BLaER1 (cell line): ENCODE data around the gene JAM3.
"Not testable (repeated sequence)": the region's sequence is repeated elsewhere in the genome, so short reads cannot be mapped to it uniquely, and the experiment has no call there.

Source experiments
- H3K27ac ChIP-seq: shearing (Covaris generic); formaldehyde crosslinking; 2 replicates; pipeline ENCODE4 v1.8.1; 2022
- H3K27me3 ChIP-seq: shearing (Covaris generic); formaldehyde crosslinking; 2 replicates; pipeline ENCODE4 v1.8.1; 2022
- H3K36me3 ChIP-seq: shearing (Covaris generic); formaldehyde crosslinking; 2 replicates; pipeline ENCODE4 v1.8.1; 2022
- H3K4me1 ChIP-seq: shearing (Covaris generic); formaldehyde crosslinking; 2 replicates; pipeline ENCODE4 v1.8.1; 2022
- H3K4me2 ChIP-seq: shearing (Covaris generic); formaldehyde crosslinking; 2 replicates; pipeline ENCODE4 v1.8.1; 2022
- H3K4me3 ChIP-seq: shearing (Covaris generic); formaldehyde crosslinking; 2 replicates; pipeline ENCODE4 v1.8.1; 2022
- H3K9ac ChIP-seq: shearing (Covaris generic); formaldehyde crosslinking; 2 replicates; pipeline ENCODE4 v1.8.1; 2022
- H3K9me3 ChIP-seq: shearing (Covaris generic); formaldehyde crosslinking; 2 replicates; pipeline ENCODE4 v1.8.1; 2022
- H4K20me1 ChIP-seq: shearing (Covaris generic); formaldehyde crosslinking; 2 replicates; pipeline ENCODE4 v1.8.1; 2022
- Cebpa-rat ChIP-seq: shearing (Covaris generic); IDR thresholded peaks from 2 replicates; pipeline ENCODE4 v1.8.1; 2022

JAM3 gene

DNA sequence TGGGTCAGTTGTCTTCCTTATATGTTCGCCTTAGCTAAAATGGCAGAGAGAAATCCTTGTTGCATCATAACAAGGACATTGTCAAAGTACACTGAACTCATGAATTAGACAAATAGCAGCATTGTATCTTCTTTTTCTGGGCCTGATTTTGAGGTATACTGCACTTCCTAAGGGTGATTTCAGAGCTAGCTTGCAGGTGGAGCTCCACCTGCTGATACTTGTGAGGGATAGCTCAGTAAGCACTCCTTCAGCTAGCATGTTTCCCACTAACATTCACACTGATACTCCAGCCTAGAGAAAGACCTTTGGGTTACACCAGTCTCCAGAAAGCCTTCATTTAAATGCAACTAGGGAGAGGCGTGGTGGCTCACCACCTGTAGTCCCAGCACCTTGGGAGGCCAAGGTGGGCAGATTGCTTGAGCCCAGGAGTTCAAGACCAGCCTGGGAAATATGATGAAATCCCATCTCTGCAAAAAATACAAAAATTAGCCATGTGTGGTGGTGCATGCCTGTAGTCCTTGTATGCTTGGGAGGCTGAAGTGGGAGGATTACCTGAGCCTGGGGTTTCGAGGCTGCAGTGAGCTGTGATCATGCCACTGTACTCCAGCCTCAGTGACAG is 29.8 kb downstream of the JAM3 start:
- Histone ChIP-seq H3K27me3 (no peaks in the 10 kb centered on the region), H3K4me2 (no peak overlapping the region), H3K4me3 (no peak overlapping the region), H3K36me3 (no peaks in the 10 kb centered on the region), H3K9me3 (peaks cover 14% of the 10 kb centered on the region; the same call in 1 of the 2 replicates), H3K27ac (no peak overlapping the region), H3K9ac (no peak overlapping the region), H3K4me1 (no peaks in the 10 kb centered on the region), H4K20me1 (0 out of 2 replicates have a peak, but pooled peaks cover 8% of the 10 kb centered on the region)
- no peak for TF ChIP-seq Cebpa-rat

DNA sequence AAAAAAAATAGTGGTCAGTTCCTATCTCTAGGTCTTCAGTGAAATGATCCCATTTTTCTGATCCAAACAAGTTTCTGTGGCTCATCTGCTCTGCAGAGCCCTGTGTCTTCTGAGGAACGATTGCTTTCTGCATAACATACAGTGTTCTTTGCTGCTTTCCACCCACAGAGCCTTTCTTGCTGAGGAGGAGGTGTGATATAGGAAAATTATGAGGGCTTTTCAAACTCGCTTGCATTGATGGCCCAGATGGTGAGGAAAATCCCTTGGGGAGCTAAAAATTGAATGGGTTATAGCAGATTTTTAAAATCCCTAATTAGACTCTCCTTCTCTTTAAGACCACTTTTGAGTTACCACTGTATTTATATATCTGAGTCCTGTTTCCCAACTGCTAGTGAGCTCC is 31.3 kb downstream of the JAM3 start:
- Histone ChIP-seq H4K20me1 (0 out of 2 replicates have a peak, but pooled peaks cover 8% of the 10 kb centered on the region), H3K4me2 (no peak overlapping the region), H3K4me1 (no peaks in the 10 kb centered on the region), H3K27ac (no peak overlapping the region), H3K4me3 (no peak overlapping the region), H3K9me3 (peaks cover 14% of the 10 kb centered on the region; the same call in 1 of the 2 replicates), H3K27me3 (no peaks in the 10 kb centered on the region), H3K9ac (no peak overlapping the region), H3K36me3 (no peaks in the 10 kb centered on the region)
- no peak for TF ChIP-seq Cebpa-rat

DNA sequence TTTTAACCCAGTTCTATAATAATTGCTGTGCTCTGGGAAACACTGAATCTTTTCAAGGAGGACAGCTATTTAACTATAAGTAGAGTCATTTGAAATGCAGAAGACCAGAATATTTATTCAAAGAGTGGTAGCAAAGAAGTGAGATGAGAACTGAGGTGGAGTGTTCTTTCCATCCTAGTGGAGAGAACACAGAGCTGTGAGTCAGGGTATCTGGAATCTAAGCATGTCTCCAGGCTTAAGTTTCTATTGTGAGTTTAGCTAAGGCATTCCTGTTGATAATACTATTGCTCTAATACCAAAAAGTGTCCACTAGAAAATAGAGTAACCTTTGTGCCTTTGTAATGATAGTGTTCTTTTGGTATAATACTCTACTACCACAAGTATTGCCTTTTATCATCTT is 32.4 kb downstream of the JAM3 start:
- Histone ChIP-seq H3K4me3 (no peak overlapping the region), H3K36me3 (no peaks in the 10 kb centered on the region), H4K20me1 (0 out of 2 replicates have a peak, but pooled peaks cover 8% of the 10 kb centered on the region), H3K9me3 (peaks cover 14% of the 10 kb centered on the region), H3K27me3 (no peaks in the 10 kb centered on the region), H3K4me1 (no peaks in the 10 kb centered on the region), H3K27ac (no peak overlapping the region), H3K4me2 (no peak overlapping the region), H3K9ac (no peak overlapping the region)
- no peak for TF ChIP-seq Cebpa-rat

DNA sequence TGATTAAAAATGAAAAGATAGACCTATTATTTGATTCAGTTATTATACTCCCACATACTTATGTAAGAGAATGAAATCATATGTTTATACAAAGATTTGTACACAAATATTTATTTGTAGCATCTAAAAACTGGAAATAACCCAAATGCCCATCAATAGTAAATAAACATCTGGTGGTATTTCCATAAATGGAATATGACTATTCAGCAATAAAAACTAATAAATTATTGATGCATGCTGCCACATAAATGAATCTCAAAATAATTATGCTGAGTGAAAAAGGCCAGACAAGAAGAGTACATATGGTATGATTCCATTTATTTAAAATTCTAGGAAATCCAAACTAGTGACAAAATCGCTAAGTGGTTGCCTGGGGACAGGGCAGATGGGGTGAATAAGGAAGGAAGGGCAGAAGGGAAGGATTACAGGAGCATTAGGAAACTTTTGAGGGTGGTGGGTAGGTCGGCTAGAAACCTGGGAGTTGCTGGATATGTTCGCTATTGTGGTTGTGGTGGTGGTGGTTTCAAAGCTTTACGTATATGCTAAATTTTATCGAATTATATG is 41.5 kb downstream of the JAM3 start:
- no peaks in the 10 kb centered on the region for H3K4me1 ChIP-seq
- no peak overlapping the region for H3K4me3 ChIP-seq
- H3K4me2 ChIP-seq, result no peak overlapping the region
- no peak overlapping the region for H3K27ac ChIP-seq
- no peaks in the 10 kb centered on the region for H4K20me1 ChIP-seq
- peaks cover 5% of the 10 kb centered on the region; the same call in 1 of the 2 replicates for H3K36me3 ChIP-seq
- H3K27me3 ChIP-seq, result no peaks in the 10 kb centered on the region
- TF ChIP-seq Cebpa-rat, result no peak
- H3K9ac ChIP-seq, result no peak overlapping the region
- peaks cover 25% of the 10 kb centered on the region for H3K9me3 ChIP-seq

DNA sequence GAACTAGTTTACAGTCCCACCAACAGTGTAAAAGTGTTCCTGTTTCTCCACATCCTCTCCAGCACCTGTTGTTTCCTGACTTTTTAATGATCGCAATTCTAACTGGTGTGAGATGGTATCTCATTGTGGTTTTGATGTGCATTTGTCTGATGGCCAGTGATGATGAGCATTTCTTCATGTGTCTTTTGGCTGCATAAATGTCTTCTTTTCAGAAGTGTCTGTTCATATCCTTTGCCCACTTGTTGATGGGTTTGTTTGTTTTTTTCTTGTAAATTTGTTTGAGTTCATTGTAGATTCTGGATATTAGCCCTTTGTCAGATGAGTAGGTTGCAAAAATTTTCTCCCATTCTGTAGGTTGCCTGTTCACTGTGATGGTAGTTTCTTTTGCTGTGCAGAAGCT is 44.9 kb downstream of the JAM3 start:
- not testable (repeated sequence) for H3K9me3 ChIP-seq, H3K27me3 ChIP-seq, H3K27ac ChIP-seq, H3K36me3 ChIP-seq, H4K20me1 ChIP-seq, H3K4me2 ChIP-seq, H3K9ac ChIP-seq, H3K4me3 ChIP-seq, H3K4me1 ChIP-seq

DNA sequence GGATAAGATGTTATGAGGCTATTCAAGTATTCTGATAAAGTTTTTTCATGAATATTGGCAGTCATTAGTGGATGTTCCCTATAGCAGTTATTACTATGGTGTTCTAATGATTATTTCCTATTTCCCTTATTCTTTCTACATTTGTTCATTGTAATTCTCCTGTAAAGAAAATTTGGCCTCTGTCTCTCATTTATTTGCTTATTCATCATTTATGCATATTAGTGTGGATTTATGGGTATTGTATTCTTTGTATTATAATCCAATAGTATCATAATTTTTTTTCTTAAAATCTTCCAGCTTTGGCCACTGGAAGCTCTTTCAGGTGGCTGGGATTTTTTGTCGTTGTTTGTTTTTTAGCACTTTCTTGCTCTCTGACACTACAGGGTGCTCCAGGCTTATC is 47.3 kb downstream of the JAM3 start:
- H3K27ac ChIP-seq, result no peak overlapping the region
- no peak overlapping the region for H3K4me3 ChIP-seq
- no peaks in the 10 kb centered on the region for H3K27me3 ChIP-seq
- no peak for TF ChIP-seq Cebpa-rat
- peaks cover 5% of the 10 kb centered on the region; the same call in 1 of the 2 replicates for H3K36me3 ChIP-seq
- no peak overlapping the region for H3K4me2 ChIP-seq
- H3K4me1 ChIP-seq, result no peaks in the 10 kb centered on the region
- peaks cover 22% of the 10 kb centered on the region; the same call in 1 of the 2 replicates for H4K20me1 ChIP-seq
- H3K9ac ChIP-seq, result no peak overlapping the region
- H3K9me3 ChIP-seq, result peaks cover 6% of the 10 kb centered on the region; the same call in 1 of the 2 replicates

DNA sequence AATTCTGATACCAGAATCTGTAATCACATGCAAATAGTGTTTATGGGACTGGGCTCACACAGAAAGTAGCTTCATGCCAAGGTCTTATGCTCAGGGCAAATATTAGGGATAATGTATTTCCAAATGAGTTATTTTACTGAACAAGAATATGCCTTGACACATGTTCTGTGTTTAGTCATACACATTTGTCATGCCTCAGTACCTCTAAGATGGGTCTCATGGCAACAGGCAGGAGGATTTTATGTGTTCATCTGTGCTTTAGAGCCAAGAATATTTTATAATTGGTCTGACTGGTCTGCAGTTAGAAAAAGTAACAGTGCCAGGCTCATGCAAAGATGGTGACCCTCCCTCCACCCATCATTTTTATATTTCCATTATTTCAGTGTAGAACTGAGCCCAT is 49.1 kb downstream of the JAM3 start:
- Histone ChIP-seq H3K27ac (no peak overlapping the region), H3K36me3 (no peaks in the 10 kb centered on the region), H3K4me3 (no peak overlapping the region), H3K4me2 (no peak overlapping the region), H4K20me1 (peaks cover 38% of the 10 kb centered on the region), H3K9me3 (no peaks in the 10 kb centered on the region), H3K4me1 (no peaks in the 10 kb centered on the region), H3K9ac (no peak overlapping the region), H3K27me3 (peaks cover under 1% of the 10 kb centered on the region; the same call in 1 of the 2 replicates)
- no peak for TF ChIP-seq Cebpa-rat

DNA sequence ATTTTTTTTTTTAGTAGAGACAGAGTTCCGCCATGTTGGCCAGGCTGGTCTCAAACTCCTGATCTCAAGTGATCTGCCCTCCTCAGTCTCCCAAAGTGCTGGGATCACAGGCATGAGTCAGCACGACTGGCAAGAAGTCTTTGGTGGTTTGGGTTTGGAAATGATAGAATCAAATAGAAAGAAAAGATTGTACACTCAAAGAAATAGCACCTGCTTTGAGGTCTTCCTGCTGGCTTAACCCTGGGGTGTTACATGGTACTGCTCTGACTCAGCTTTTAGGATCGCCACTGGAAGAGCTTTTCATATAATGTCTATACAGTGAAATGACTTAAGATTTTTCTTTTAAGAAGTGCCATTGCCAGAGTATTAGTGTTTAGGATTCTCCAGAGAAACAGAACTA is 50.2 kb downstream of the JAM3 start:
- Histone ChIP-seq H3K9ac (no peak overlapping the region), H3K27me3 (peaks cover 11% of the 10 kb centered on the region), H3K27ac (no peak overlapping the region), H3K4me1 (no peaks in the 10 kb centered on the region), H3K4me3 (no peak overlapping the region), H3K36me3 (0 out of 2 replicates have a peak, but pooled peaks cover 5% of the 10 kb centered on the region), H3K4me2 (no peak overlapping the region), H4K20me1 (peaks cover 49% of the 10 kb centered on the region), H3K9me3 (no peaks in the 10 kb centered on the region)
- no peak for TF ChIP-seq Cebpa-rat

DNA sequence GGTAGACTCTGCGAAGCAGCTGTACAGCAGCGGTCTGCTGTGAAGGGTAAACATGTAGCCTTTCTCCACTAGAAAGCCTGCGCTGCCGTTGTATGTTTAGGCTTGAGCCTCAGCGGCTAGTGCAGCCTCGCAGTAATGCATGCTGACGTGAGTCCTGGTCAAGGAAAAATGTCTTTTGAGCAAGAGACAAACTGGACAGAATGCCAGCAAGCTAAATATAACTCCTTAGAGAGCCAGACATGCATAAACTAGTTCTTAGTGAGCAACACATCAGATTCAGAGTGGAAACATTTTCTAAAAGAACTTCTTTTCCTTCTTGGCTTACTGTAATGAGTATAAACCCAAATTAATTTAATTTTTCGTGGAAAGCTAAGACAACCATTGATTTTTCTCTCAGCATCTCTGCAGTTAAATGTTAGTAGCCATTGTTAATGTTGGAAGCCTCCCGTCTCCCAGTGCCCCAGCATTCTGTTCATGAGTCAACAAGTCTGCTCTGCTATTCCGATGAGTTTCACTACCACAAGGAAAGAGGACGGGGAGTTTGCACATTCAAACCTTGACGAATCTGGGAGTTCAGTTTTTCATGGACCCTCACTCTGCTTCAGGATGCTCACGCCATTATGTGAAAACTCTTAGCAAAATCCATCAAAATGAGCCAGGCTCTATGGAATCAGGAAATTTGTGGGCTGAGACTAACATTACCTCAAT is 51.4 kb downstream of the JAM3 start:
- H3K9ac ChIP-seq, result no peak overlapping the region
- no peak for TF ChIP-seq Cebpa-rat
- 0 out of 2 replicates have a peak, but pooled peaks cover 12% of the 10 kb centered on the region for H3K36me3 ChIP-seq
- peaks cover 23% of the 10 kb centered on the region for H3K27me3 ChIP-seq
- H3K4me1 ChIP-seq, result peaks cover 6% of the 10 kb centered on the region
- peaks cover 61% of the 10 kb centered on the region for H4K20me1 ChIP-seq
- H3K4me3 ChIP-seq, result no peak overlapping the region
- H3K4me2 ChIP-seq, result no peak overlapping the region
- H3K9me3 ChIP-seq, result no peaks in the 10 kb centered on the region; the same call in 1 of the 2 replicates
- no peak overlapping the region for H3K27ac ChIP-seq

DNA sequence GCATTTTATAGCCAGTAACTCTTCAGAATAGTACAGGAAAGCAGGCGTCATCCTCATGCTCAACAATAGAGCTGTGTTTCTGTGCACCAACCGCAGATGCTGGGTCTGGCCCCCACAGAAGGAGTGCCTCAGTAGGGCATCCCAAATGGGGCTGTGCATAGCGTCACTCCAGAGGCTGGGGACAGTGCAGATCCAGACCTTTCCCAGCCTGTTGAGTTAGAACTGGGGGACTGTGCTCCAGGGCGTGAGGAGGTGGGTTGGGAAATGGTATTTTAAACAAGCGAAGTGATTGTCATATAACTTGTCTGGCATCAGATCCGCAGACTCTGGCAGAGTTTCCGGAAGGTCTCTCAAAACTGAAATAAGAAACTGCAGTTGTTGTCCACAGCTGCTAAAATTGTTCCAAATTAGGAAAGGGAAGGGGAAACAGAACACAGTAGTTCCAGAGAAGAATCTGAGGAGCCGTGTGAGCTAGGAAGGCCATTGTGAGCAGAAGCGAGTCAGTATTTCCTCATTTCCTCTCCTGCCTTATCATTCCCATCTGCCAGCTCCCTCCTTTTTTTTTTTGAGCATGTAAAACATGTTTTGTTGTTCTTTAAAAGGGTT is 52.2 kb downstream of the JAM3 start:
- peaks cover 31% of the 10 kb centered on the region for H3K27me3 ChIP-seq

More for the DNA sequence above, 52.2 kb downstream of the JAM3 start:
- Histone ChIP-seq H3K9me3 (no peaks in the 10 kb centered on the region; the same call in 1 of the 2 replicates), H3K36me3 (0 out of 2 replicates have a peak, but pooled peaks cover 12% of the 10 kb centered on the region), H3K4me1 (peaks cover 6% of the 10 kb centered on the region), H3K27ac (no peak overlapping the region), H3K9ac (no peak overlapping the region), H4K20me1 (peaks cover 68% of the 10 kb centered on the region), H3K4me2 (no peak overlapping the region), H3K4me3 (no peak overlapping the region)
- TF ChIP-seq Cebpa-rat, result no peak
